Measurements from ENCODE around the gene ABHD16B. TPM values are rescaled to one million over a fixed set of nuclear protein-coding genes. Genes with fewer than 3 reads are reported as not detected.

The ABHD16B gene
- polyA plus RNA-seq, 2 of the 4 experiments (the other 2 are of a cell fraction), result not detected

DNA sequence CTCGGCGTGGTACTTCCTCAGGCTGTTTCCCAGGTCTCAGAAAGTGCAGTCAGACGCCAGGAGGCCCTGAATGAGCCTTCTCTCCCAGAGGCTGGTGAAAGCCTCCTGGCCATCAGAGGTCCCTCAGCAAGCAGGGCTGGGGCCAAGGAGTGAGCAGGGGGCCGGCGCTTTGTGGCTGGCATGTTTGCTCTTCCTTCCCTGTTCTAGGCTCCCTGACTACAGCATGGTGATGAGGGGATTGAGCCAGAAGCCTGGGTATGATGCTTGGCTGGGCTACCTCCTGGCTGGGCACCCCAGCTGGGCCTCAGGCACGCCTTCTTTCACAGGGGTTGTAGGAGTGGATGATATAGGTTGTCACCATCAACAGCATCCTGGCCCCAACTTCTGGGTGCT is 21.9 kb downstream of the ABHD16B start:
- ChIA-PET POLR2A (interaction anchor here (1.9 kb wide), 1 partner anchor 18 kb away, joined by 9 read pairs; the partner anchor contains the start of gene TPD52L2), CTCF (no interaction called here)
- FAIRE-seq (no peak), DNase-seq (ENCODE audit: low read depth in 1 of 2, low spot score in 1 of 2) (no peak), ATAC-seq (no peak)
- no peaks in the 10 kb centered on the region for H3K9me3 ChIP-seq
- TF ChIP-seq MAZ (IDR thresholded peaks at IDR 0.05; ENCODE audit: borderline replicate concordance, low read depth, low read length) (no peak), EP300 (IDR thresholded peaks at IDR 0.05) (no peak), PHF8 (IDR thresholded peaks at IDR 0.05; ENCODE audit: borderline replicate concordance, low read depth) (no peak), TFCP2L1 (CRISPR knock-in tag; IDR thresholded peaks at IDR 0.05) (no peak), MYC (IDR thresholded peaks at IDR 0.05; ENCODE audit: borderline replicate concordance, low read length) (no peak), EHMT2 (IDR thresholded peaks at IDR 0.05; ENCODE audit: low read depth) (no peak), KDM5A (IDR thresholded peaks at IDR 0.05) (no peak), ZFP36 (IDR thresholded peaks at IDR 0.05; ENCODE audit: borderline replicate concordance, partially characterized antibody) (no peak), HOXA7 (CRISPR knock-in tag; IDR thresholded peaks at IDR 0.05) (no peak), CBX2 (IDR thresholded peaks at IDR 0.05; ENCODE audit: borderline replicate concordance, low read depth) (no peak), ZNF302 (CRISPR knock-in tag; IDR thresholded peaks at IDR 0.05) (no peak)
- TF ChIP-seq, protein P1, sequence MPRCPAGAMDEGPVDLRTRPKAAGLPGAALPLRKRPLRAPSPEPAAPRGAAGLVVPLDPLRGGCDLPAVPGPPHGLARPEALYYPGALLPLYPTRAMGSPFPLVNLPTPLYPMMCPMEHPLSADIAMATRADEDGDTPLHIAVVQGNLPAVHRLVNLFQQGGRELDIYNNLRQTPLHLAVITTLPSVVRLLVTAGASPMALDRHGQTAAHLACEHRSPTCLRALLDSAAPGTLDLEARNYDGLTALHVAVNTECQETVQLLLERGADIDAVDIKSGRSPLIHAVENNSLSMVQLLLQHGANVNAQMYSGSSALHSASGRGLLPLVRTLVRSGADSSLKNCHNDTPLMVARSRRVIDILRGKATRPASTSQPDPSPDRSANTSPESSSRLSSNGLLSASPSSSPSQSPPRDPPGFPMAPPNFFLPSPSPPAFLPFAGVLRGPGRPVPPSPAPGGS (IDR thresholded peaks at IDR 0.05), result no peak
- TF ChIP-seq, protein P2, sequence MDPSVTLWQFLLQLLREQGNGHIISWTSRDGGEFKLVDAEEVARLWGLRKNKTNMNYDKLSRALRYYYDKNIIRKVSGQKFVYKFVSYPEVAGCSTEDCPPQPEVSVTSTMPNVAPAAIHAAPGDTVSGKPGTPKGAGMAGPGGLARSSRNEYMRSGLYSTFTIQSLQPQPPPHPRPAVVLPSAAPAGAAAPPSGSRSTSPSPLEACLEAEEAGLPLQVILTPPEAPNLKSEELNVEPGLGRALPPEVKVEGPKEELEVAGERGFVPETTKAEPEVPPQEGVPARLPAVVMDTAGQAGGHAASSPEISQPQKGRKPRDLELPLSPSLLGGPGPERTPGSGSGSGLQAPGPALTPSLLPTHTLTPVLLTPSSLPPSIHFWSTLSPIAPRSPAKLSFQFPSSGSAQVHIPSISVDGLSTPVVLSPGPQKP (IDR thresholded peaks at IDR 0.05; ENCODE audit: low read depth, low read length), result no peak
- TF ChIP-seq, protein P3, sequence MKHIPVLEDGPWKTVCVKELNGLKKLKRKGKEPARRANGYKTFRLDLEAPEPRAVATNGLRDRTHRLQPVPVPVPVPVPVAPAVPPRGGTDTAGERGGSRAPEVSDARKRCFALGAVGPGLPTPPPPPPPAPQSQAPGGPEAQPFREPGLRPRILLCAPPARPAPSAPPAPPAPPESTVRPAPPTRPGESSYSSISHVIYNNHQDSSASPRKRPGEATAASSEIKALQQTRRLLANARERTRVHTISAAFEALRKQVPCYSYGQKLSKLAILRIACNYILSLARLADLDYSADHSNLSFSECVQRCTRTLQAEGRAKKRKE (CRISPR knock-in tag; IDR thresholded peaks at IDR 0.05; ENCODE audit: low read depth), result no peak
- TF ChIP-seq, protein P4, sequence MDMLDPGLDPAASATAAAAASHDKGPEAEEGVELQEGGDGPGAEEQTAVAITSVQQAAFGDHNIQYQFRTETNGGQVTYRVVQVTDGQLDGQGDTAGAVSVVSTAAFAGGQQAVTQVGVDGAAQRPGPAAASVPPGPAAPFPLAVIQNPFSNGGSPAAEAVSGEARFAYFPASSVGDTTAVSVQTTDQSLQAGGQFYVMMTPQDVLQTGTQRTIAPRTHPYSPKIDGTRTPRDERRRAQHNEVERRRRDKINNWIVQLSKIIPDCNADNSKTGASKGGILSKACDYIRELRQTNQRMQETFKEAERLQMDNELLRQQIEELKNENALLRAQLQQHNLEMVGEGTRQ (IDR thresholded peaks at IDR 0.05), result no peak
- TF ChIP-seq, protein P5, sequence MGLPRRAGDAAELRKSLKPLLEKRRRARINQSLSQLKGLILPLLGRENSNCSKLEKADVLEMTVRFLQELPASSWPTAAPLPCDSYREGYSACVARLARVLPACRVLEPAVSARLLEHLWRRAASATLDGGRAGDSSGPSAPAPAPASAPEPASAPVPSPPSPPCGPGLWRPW (IDR thresholded peaks at IDR 0.05), result no peak
- H3K27ac ChIP-seq, result no peak overlapping the region
- 78% methylated on average over 3 of the region's 6 CpGs for WGBS (ENCODE audit: missing lambda C conversion rate)
- no peak overlapping the region for H3K4me2 ChIP-seq
- no peak overlapping the region for H3K4me3 ChIP-seq
- H3K4me1 ChIP-seq, result no peaks in the 10 kb centered on the region

DNA sequence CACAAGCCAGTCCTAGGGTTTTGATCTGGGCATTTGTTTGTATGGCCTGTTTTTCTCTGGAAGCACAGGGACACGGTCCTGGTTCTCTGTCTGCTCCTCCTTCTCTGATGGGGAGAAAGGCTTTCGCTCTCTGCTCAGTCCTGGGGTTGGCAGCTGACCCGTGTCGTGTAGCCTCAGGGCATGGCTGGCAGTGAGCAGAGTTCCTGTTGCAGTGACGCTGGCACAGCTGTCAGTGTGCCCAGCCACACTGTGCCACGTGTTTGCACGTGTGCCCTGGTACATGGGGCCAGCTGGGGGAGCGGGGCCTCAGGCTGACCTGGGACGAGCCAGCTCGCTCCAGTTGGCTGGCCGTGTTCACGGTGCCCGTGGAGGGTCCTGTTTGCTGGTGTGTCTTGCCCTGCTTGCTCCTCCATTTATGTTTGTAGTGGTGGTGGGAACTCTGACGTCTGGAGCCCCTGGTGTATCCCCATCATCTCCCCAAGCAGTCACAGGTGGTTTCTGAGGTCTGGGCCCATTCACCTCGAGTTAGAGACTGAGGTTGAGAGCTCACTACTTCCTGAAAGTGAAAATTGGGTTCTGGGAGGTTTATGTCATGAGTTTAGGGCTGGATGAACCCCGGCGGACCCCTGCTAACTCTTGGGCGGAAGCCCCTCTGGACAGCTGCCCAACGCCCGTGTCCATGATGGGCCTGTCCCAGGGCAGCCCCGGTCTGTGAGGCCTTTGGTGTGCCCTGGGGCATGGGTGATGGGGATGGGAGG is 23.4 kb downstream of the ABHD16B start:
- Histone ChIP-seq H3K4me1 (no peaks in the 10 kb centered on the region), H3K4me2 (no peak overlapping the region), H3K27ac (no peak overlapping the region), H3K4me3 (no peak overlapping the region), H3K9me3 (no peaks in the 10 kb centered on the region)
- ChIA-PET CTCF (interaction anchor here (0.9 kb wide), 1 partner anchor 10 kb away, joined by 3 read pairs; the partner anchor contains the start of gene DNAJC5), POLR2A (no interaction called here)
- WGBS (ENCODE audit: missing lambda C conversion rate), result 91% methylated on average over 7 of the region's 21 CpGs
- DNase-seq (ENCODE audit: low read depth in 1 of 2, low spot score in 1 of 2) (no peak), FAIRE-seq (no peak), ATAC-seq (no peak)
- TF ChIP-seq EHMT2 (IDR thresholded peaks at IDR 0.05; ENCODE audit: low read depth), result no peak
- no peak for TF ChIP-seq JUN (IDR thresholded peaks at IDR 0.05)
- TF ChIP-seq RNF2 (IDR thresholded peaks at IDR 0.05; ENCODE audit: borderline replicate concordance, low read depth), result no peak
- TF ChIP-seq TP53 (CRISPR knock-in tag; IDR thresholded peaks at IDR 0.05), result no peak
- TF ChIP-seq ESRRA (IDR thresholded peaks at IDR 0.05; ENCODE audit: borderline replicate concordance, low read length), result no peak
- no peak for TF ChIP-seq PHF8 (IDR thresholded peaks at IDR 0.05; ENCODE audit: borderline replicate concordance, low read depth)
- TF ChIP-seq SMC3 (IDR thresholded peaks at IDR 0.05), result no peak
- no peak for TF ChIP-seq RCOR1 (IDR thresholded peaks at IDR 0.05; ENCODE audit: low read depth, low read length)
- no peak for TF ChIP-seq NFE2L2 (conservative IDR thresholded peaks at IDR 0.05; ENCODE audit: low read length)
- no peak for TF ChIP-seq EP300 (IDR thresholded peaks at IDR 0.05)
- TF ChIP-seq, protein P6, sequence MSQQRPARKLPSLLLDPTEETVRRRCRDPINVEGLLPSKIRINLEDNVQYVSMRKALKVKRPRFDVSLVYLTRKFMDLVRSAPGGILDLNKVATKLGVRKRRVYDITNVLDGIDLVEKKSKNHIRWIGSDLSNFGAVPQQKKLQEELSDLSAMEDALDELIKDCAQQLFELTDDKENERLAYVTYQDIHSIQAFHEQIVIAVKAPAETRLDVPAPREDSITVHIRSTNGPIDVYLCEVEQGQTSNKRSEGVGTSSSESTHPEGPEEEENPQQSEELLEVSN (IDR thresholded peaks at IDR 0.05; ENCODE audit: borderline replicate concordance, low read depth), result no peak
- no peak for TF ChIP-seq TFCP2L1 (CRISPR knock-in tag; IDR thresholded peaks at IDR 0.05)
- TF ChIP-seq FOSL2 (IDR thresholded peaks at IDR 0.05), result no peak
- no peak for TF ChIP-seq FOSL2 (CRISPR knock-in tag; IDR thresholded peaks at IDR 0.05)
- TF ChIP-seq RARB (CRISPR knock-in tag; IDR thresholded peaks at IDR 0.05), result no peak
- TF ChIP-seq BHLHE40 (IDR thresholded peaks at IDR 0.05; ENCODE audit: low read depth, low read length), result no peak
- TF ChIP-seq, protein P2 (IDR thresholded peaks at IDR 0.05; ENCODE audit: low read depth, low read length), result no peak
- no peak for TF ChIP-seq MAFK (IDR thresholded peaks at IDR 0.05; ENCODE audit: partially characterized antibody)

Data from A549 (cell line).